Smooth muscle cell (in vitro differentiated cells): ENCODE data around the gene FGF5. TPM values are rescaled to one million over a fixed set of nuclear protein-coding genes. Genes with fewer than 3 reads are reported as not detected.

ENCODE experiments used
- DNase-seq: peaks from one replicate; lab custom pipeline; 2025; ENCODE audit not compliant: unreplicated experiment; lab: John Stamatoyannopoulos, UW
- H2AFZ ChIP-seq: fragments of 200-600 bp; sonication (generic); 2 replicates; pipeline ENCODE4 v1.6.0; 2016; ENCODE audit warnings: antibody characterized with exemption, low read depth, mild to moderate bottlenecking
- H3F3A ChIP-seq: fragments of 200-600 bp; sonication (generic); 2 replicates; pipeline ENCODE4 v1.6.0; 2017; ENCODE audit warnings: antibody characterized with exemption, low read depth
- H3K27ac ChIP-seq: fragments of 200-600 bp; sonication (generic); 2 replicates; pipeline ENCODE4 v1.5.1; 2016; ENCODE audit warnings: low read depth, mild to moderate bottlenecking
- H3K27me3 ChIP-seq: fragments of 200-600 bp; sonication (generic); 2 replicates; pipeline ENCODE4 v1.6.1; 2016; ENCODE audit warnings: low read depth, mild to moderate bottlenecking
- H3K36me3 ChIP-seq: fragments of 200-600 bp; sonication (generic); 2 replicates; pipeline ENCODE4 v1.5.1; 2016; ENCODE audit warnings: low read depth
- H3K4me1 ChIP-seq: fragments of 200-600 bp; sonication (generic); 2 replicates; pipeline ENCODE4 v1.5.1; 2016; ENCODE audit warnings: low read depth
- H3K4me2 ChIP-seq: fragments of 200-600 bp; sonication (generic); 2 replicates; pipeline ENCODE4 v1.6.0; 2016; ENCODE audit warnings: mild to moderate bottlenecking
- H3K4me3 ChIP-seq: fragments of 200-600 bp; sonication (generic); 2 replicates; pipeline ENCODE4 v1.5.1; 2016; ENCODE audit warnings: mild to moderate bottlenecking
- H3K79me2 ChIP-seq: fragments of 200-600 bp; sonication (generic); 2 replicates; pipeline ENCODE4 v1.6.0; 2016; ENCODE audit warnings: low read depth, mild to moderate bottlenecking
- H3K9ac ChIP-seq: fragments of 200-600 bp; sonication (generic); 2 replicates; pipeline ENCODE4 v1.6.0; 2016; ENCODE audit warnings: low read depth
- H3K9me3 ChIP-seq: fragments of 200-600 bp; sonication (generic); replicated peaks from 2 replicates; pipeline ENCODE4 v1.5.1; 2016; ENCODE audit warnings: low read depth
- H4K20me1 ChIP-seq: fragments of 200-600 bp; sonication (generic); 2 replicates; pipeline ENCODE4 v1.6.0; 2016; ENCODE audit warnings: low read depth
- WGBS: methylation state at CpG from one replicate; pipeline ENCODE4 v1.1.7; 2016; ENCODE audit warnings: low lambda C conversion rate; 5-methylcytosine and 5-hydroxymethylcytosine counted together
- polyA plus RNA-seq: library from polyadenylated mRNA; unstranded; fragments of >200 nt; fragmentation: Nextera tagmentation; extraction: Ambion mirVana; gene quantifications from 2 replicates; pipeline ENCODE4 v1.2.1, GENCODE V29; 2016
- total RNA-seq: library from RNA; depleted of rRNA; stranded (reverse); fragments of >200 nt; gene quantifications from 2 replicates; pipeline ENCODE4 v1.2.3, GENCODE V29; 2014
- TF ChIP-seq, protein P1 (sequence below): fragments of 200-600 bp; sonication (generic); IDR thresholded peaks from 2 replicates; pipeline ENCODE4 v1.5.1; 2017; ENCODE audit warnings: borderline replicate concordance, mild to moderate bottlenecking, antibody characterized with exemption; ENCODE audit not compliant: insufficient read depth, poor library complexity, severe bottlenecking

Gene FGF5
- total and polyA plus RNA-seq, 2 experiments from 2014 or later: not detected

GRCh38 chr4:80302616-80303223 is 36.3 kb downstream of the FGF5 start:
- WGBS: 91% methylated on average over 24 of the region's 26 CpGs
- TF ChIP-seq, protein P1, sequence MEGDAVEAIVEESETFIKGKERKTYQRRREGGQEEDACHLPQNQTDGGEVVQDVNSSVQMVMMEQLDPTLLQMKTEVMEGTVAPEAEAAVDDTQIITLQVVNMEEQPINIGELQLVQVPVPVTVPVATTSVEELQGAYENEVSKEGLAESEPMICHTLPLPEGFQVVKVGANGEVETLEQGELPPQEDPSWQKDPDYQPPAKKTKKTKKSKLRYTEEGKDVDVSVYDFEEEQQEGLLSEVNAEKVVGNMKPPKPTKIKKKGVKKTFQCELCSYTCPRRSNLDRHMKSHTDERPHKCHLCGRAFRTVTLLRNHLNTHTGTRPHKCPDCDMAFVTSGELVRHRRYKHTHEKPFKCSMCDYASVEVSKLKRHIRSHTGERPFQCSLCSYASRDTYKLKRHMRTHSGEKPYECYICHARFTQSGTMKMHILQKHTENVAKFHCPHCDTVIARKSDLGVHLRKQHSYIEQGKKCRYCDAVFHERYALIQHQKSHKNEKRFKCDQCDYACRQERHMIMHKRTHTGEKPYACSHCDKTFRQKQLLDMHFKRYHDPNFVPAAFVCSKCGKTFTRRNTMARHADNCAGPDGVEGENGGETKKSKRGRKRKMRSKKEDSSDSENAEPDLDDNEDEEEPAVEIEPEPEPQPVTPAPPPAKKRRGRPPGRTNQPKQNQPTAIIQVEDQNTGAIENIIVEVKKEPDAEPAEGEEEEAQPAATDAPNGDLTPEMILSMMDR: no peak
- Histone ChIP-seq H3K79me2 (no peaks in the 10 kb centered on the region), H3F3A (peaks cover under 1% of the 10 kb centered on the region), H3K9ac (no peak overlapping the region), H3K9me3 (no peaks in the 10 kb centered on the region), H3K4me2 (no peak overlapping the region), H3K4me1 (peaks cover 4% of the 10 kb centered on the region), H3K36me3 (no peaks in the 10 kb centered on the region), H3K27ac (no peak overlapping the region), H3K4me3 (no peak overlapping the region), H2AFZ (no peak overlapping the region), H4K20me1 (no peaks in the 10 kb centered on the region), H3K27me3 (peaks cover 14% of the 10 kb centered on the region)
- DNase-seq: no peak

- no peaks in the 10 kb centered on the region for H4K20me1 ChIP-seq
Observed at GRCh38 chr4:80305466-80305865, 39.0 kb downstream of the FGF5 start.

GRCh38 chr4:80306260-80306659 is 39.8 kb downstream of the FGF5 start:
- peak overlapping the region; percentile 64 for H3K27ac ChIP-seq
- TF ChIP-seq, protein P1: no peak

More at GRCh38 chr4:80305466-80305865, 39.0 kb downstream of the FGF5 start:
- Histone ChIP-seq H3K4me2 (peak overlapping the region; percentile 12), H3K9me3 (no peaks in the 10 kb centered on the region), H3K4me3 (no peak overlapping the region), H3K9ac (no peak overlapping the region), H3K4me1 (peaks cover 13% of the 10 kb centered on the region), H3K27me3 (peaks cover 5% of the 10 kb centered on the region), H3K36me3 (no peaks in the 10 kb centered on the region), H3F3A (peaks cover 6% of the 10 kb centered on the region), H3K79me2 (no peaks in the 10 kb centered on the region), H2AFZ (no peak overlapping the region), H3K27ac (peak overlapping the region; percentile 64)
- DNase-seq: no peak
- 30% methylated on average over 3 of the region's 3 CpGs for WGBS
- TF ChIP-seq, protein P1: no peak

More at GRCh38 chr4:80306260-80306659, 39.8 kb downstream of the FGF5 start:
- Histone ChIP-seq H3K9me3 (no peaks in the 10 kb centered on the region), H3F3A (peaks cover 6% of the 10 kb centered on the region), H3K79me2 (no peaks in the 10 kb centered on the region), H3K4me1 (peaks cover 13% of the 10 kb centered on the region), H4K20me1 (no peaks in the 10 kb centered on the region), H2AFZ (no peak overlapping the region), H3K36me3 (no peaks in the 10 kb centered on the region), H3K9ac (no peak overlapping the region), H3K4me2 (no peak overlapping the region), H3K27me3 (no peaks in the 10 kb centered on the region), H3K4me3 (no peak overlapping the region)
- no peak for DNase-seq
- WGBS: 58% methylated on average over 2 of the region's 2 CpGs
